Measurements from ENCODE around the gene HES1. TPM values are rescaled to one million over a fixed set of nuclear protein-coding genes. Genes with fewer than 3 reads are reported as not detected.
A peak's percentile ranks its signal among the peaks of the same experiment; 100 is the strongest.

The HES1 gene
- total RNA-seq, 1 donor from 2014 or later, result 55.6 TPM

GRCh38 chr3:194110483-194110882 is 25.5 kb upstream of the HES1 start:
- H3K4me3 ChIP-seq (ENCODE audit: low read depth, low read length), result no peak overlapping the region
- DNase-seq (ENCODE audit: low read depth), result no peak
- no peak for TF ChIP-seq CTCF (conservative IDR thresholded peaks at IDR 0.05; ENCODE audit: low read depth, low read length)

GRCh38 chr3:194111336-194111735 is 24.6 kb upstream of the HES1 start:
- H3K4me3 ChIP-seq (ENCODE audit: low read depth, low read length), result no peak overlapping the region
- TF ChIP-seq CTCF (conservative IDR thresholded peaks at IDR 0.05; ENCODE audit: low read depth, low read length), result no peak
- DNase-seq (ENCODE audit: low read depth), result no peak

GRCh38 chr3:194112120-194113106 is 23.5 kb upstream of the HES1 start:
- H3K4me3 ChIP-seq (ENCODE audit: low read depth, low read length), result peak overlapping the region; percentile 14
- TF ChIP-seq CTCF (conservative IDR thresholded peaks at IDR 0.05; ENCODE audit: low read depth, low read length), result no peak
- peak; percentile 99 for DNase-seq (ENCODE audit: low read depth)

GRCh38 chr3:194114123-194114522 is 21.8 kb upstream of the HES1 start:
- TF ChIP-seq CTCF (conservative IDR thresholded peaks at IDR 0.05; ENCODE audit: low read depth, low read length), result no peak
- DNase-seq (ENCODE audit: low read depth), result no peak
- H3K4me3 ChIP-seq (ENCODE audit: low read depth, low read length), result no peak overlapping the region

- DNase-seq (ENCODE audit: low read depth), result no peak
- no peak overlapping the region for H3K4me3 ChIP-seq (ENCODE audit: low read depth, low read length)
- no peak for TF ChIP-seq CTCF (conservative IDR thresholded peaks at IDR 0.05; ENCODE audit: low read depth, low read length)
Observed at GRCh38 chr3:194117104-194117845, 18.7 kb upstream of the HES1 start.

GRCh38 chr3:194118920-194119319 is 17.0 kb upstream of the HES1 start:
- DNase-seq (ENCODE audit: low read depth), result no peak

More at GRCh38 chr3:194118920-194119319, 17.0 kb upstream of the HES1 start:
- no peak for TF ChIP-seq CTCF (conservative IDR thresholded peaks at IDR 0.05; ENCODE audit: low read depth, low read length)
- no peak overlapping the region for H3K4me3 ChIP-seq (ENCODE audit: low read depth, low read length)
